Peyer's patch (tissue), 4 donors: ENCODE results near the gene PSD4.

Experiments
- CTCF ChIP-seq, 6 experiments: fragments of 450-650 bp in 4 of 6; fragments of 200-600 bp in 2 of 6; sonication (generic) in 1 of 6; IDR thresholded peaks; one replicate each; pipeline ENCODE4 v1.5.1; 2017 to 2019; ENCODE audit warnings: antibody characterized with exemption in 6 of 6, mild to moderate bottlenecking in 3 of 6, moderate library complexity in 1 of 6
- POLR2A ChIP-seq, 2 donors: fragments of 450-650 bp; IDR thresholded peaks; one replicate each; pipeline ENCODE4 v1.5.1; 2017; ENCODE audit warnings: antibody characterized with exemption in 2 of 2, mild to moderate bottlenecking in 2 of 2, moderate library complexity in 2 of 2

GRCh38 chr2:113214141-113214540, 40.4 kb downstream of the PSD4 start:
- TF ChIP-seq CTCF (IDR thresholded peaks at IDR 0.05) = no peak
- no peak for TF ChIP-seq POLR2A (IDR thresholded peaks at IDR 0.05)
